B cell (primary cell): Measurements from ENCODE around the gene PRCC. TPM values are rescaled to one million over a fixed set of nuclear protein-coding genes. Genes with fewer than 3 reads are reported as not detected.

ENCODE experiments used
- ATAC-seq: fragments of 200-7000 bp; cut with Tn5 transposase; one replicate; pipeline ENCODE4 v1.10.0; 2021; ENCODE audit warnings: low read depth, mild to moderate bottlenecking, moderate number of reproducible peaks, moderate library complexity
- CTCF ChIA-PET: fragments of 350-600 bp; sonication (Branson Sonifier 250); formaldehyde crosslinking; loops from one replicate; lab custom pipeline; 2021; ENCODE audit warnings: antibody characterized with exemption, inconsistent platforms; lab: Charles Lee
- POLR2A ChIA-PET: fragments of 350-600 bp; sonication (Branson Sonifier 250); formaldehyde crosslinking; loops from one replicate; lab custom pipeline; 2021; ENCODE audit warnings: antibody characterized with exemption; lab: Charles Lee
- DNase-seq: peaks from one replicate; pipeline ENCODE4 v3.0.0; 2013
- H2AFZ ChIP-seq: 2 replicates; pipeline ENCODE4 v1.6.1; 2012; ENCODE audit warnings: mild to moderate bottlenecking, low read depth, low read length; ENCODE audit not compliant: insufficient read depth, poor library complexity, severe bottlenecking
- H3K27ac ChIP-seq, 2 donors: 1 replicate in 1 of 2; 2 replicates in 1 of 2; pipeline ENCODE4 v1.5.1; 2012 to 2013; ENCODE audit warnings: low read length in 2 of 2, mild to moderate bottlenecking in 2 of 2, moderate library complexity in 1 of 2
- H3K27me3 ChIP-seq, 4 experiments: fragments of 200-600 bp in 1 of 4; sonication (generic) in 1 of 4; replicated peaks in 1 of 4; 1 replicate in 2 of 4; 2 replicates in 2 of 4; pipeline versions ENCODE4 v1.6.1 to v1.7.0; 2013 to 2016; ENCODE audit warnings: low read length in 3 of 4, mild to moderate bottlenecking in 2 of 4, mixed read lengths in 1 of 4, moderate library complexity in 1 of 4; ENCODE audit not compliant: insufficient read depth in 4 of 4, control insufficient read depth in 3 of 4; ENCODE audit errors: control extremely low read depth in 1 of 4
- H3K36me3 ChIP-seq, 2 experiments: replicated peaks in 1 of 2; 1 replicate in 1 of 2; 2 replicates in 1 of 2; pipeline versions ENCODE4 v1.6.1 to v1.7.1; 2013; ENCODE audit warnings: low read length in 1 of 2; ENCODE audit not compliant: insufficient read depth in 2 of 2, control insufficient read depth in 1 of 2; ENCODE audit errors: control extremely low read depth in 1 of 2, extremely low read depth in 1 of 2
- H3K4me1 ChIP-seq, 2 donors: fragments of 200-600 bp in 1 of 2; sonication (generic) in 1 of 2; 1 replicate in 1 of 2; 2 replicates in 1 of 2; pipeline versions ENCODE4 v1.5.1 to v1.6.1; 2013 to 2017; ENCODE audit warnings: low read length in 2 of 2; ENCODE audit not compliant: control insufficient read depth in 2 of 2, insufficient read depth in 2 of 2
- H3K4me2 ChIP-seq: replicated peaks from 2 replicates; pipeline ENCODE3; 2012; ENCODE audit warnings: mild to moderate bottlenecking, low read depth, low read length; ENCODE audit not compliant: poor library complexity, severe bottlenecking
- H3K4me3 ChIP-seq, 5 experiments: fragments of 200-600 bp in 1 of 5; sonication (generic) in 1 of 5; 1 replicate in 3 of 5; 2 replicates in 2 of 5; pipeline versions ENCODE4 v1.5.1 to v1.7.0; 2011 to 2016; ENCODE audit warnings: low read length in 4 of 5, mild to moderate bottlenecking in 4 of 5, low read depth in 2 of 5, control low read depth in 1 of 5, moderate library complexity in 1 of 5; ENCODE audit not compliant: insufficient read depth in 1 of 5; ENCODE audit errors: control extremely low read depth in 1 of 5, extremely low read depth in 1 of 5
- H3K79me2 ChIP-seq: fragments of 200-600 bp; sonication (generic); one replicate; pipeline ENCODE4 v1.6.0; 2016; ENCODE audit warnings: low read length; ENCODE audit not compliant: control insufficient read depth, insufficient read depth
- H3K9ac ChIP-seq: fragments of 200-600 bp; sonication (generic); 2 replicates; pipeline ENCODE4 v1.6.1; 2017; ENCODE audit warnings: mild to moderate bottlenecking, low read length, moderate library complexity
- H3K9me3 ChIP-seq, 3 donors: one replicate each; pipeline versions ENCODE4 v1.6.1 to v1.7.1; 2013; ENCODE audit warnings: low read length in 2 of 3; ENCODE audit not compliant: control insufficient read depth in 2 of 3, insufficient read depth in 1 of 3; ENCODE audit errors: control extremely low read depth in 1 of 3
- H4K20me1 ChIP-seq: 2 replicates; pipeline ENCODE4 v1.6.0; 2012; ENCODE audit warnings: mild to moderate bottlenecking, low read length; ENCODE audit not compliant: insufficient read depth, control insufficient read depth, poor library complexity, severe bottlenecking
- H3K27ac Mint-ChIP-seq: one replicate; pipeline ENCODE4 v1.8.0; 2021; ENCODE audit warnings: mixed read lengths
- H3K27me3 Mint-ChIP-seq: one replicate; pipeline ENCODE4 v1.8.0; 2021; ENCODE audit warnings: mixed read lengths
- H3K4me1 Mint-ChIP-seq: one replicate; pipeline ENCODE4 v1.8.0; 2021; ENCODE audit warnings: mixed read lengths
- H3K4me3 Mint-ChIP-seq: one replicate; pipeline ENCODE4 v1.8.0; 2021; ENCODE audit warnings: mixed read lengths
- H3K9me3 Mint-ChIP-seq: one replicate; pipeline ENCODE4 v1.8.0; 2022; ENCODE audit warnings: mixed read lengths; ENCODE audit not compliant: insufficient read depth
- CTCF ChIP-seq: fragments of 200-600 bp; IDR thresholded peaks from one replicate; pipeline ENCODE4 v1.8.0; 2022; ENCODE audit warnings: antibody characterized with exemption, mild to moderate bottlenecking
- EZH2 ChIP-seq: IDR thresholded peaks from 2 replicates; pipeline ENCODE4 v1.6.1; 2012; ENCODE audit warnings: borderline replicate concordance, low read depth, mild to moderate bottlenecking, moderate library complexity, low read length; ENCODE audit not compliant: insufficient read depth, poor library complexity, severe bottlenecking
- whole genome bisulfite sequencing: methylation state at CpG from one replicate; pipeline ENCODE4 v1.1.5; 2013; ENCODE audit warnings: missing lambda C conversion rate; ENCODE audit not compliant: insufficient coverage; 5-methylcytosine and 5-hydroxymethylcytosine counted together
- intact Hi-C: fragments of 100-400 bp; cut with micrococcal nuclease; formaldehyde crosslinking; loops from one replicate; pipeline ENCODE4 v1.10.0; 2022
- polyA plus RNA-seq: library from polyadenylated mRNA; depleted of rRNA; stranded (reverse); fragments of >200 nt; gene quantifications from 2 replicates; pipeline ENCODE4 v1.2.3, GENCODE V29; 2012
- total RNA-seq, 2 donors: library from RNA; stranded (reverse); fragments of 120-200 nt in 1 of 2; gene quantifications; 1 replicate in 1 of 2; 2 replicates in 1 of 2; pipeline versions ENCODE4 v1.2.3 to v1.2.4, GENCODE V29; 2013 to 2022

The PRCC gene
- total and polyA plus RNA-seq, 2 donors (not counting 1 experiment from before 2014, with no cell fraction given), result 55.7 to 83.4 TPM

GRCh38 chr1:156749419-156750118 lies 17.8 kb upstream of the PRCC start:
- Mint-ChIP-seq H3K4me1 (peaks cover 69% of the 10 kb centered on the region), H3K27me3 (no peaks in the 10 kb centered on the region), H3K9me3 (no peaks in the 10 kb centered on the region), H3K27ac (peak overlapping the region; percentile 91), H3K4me3 (peak overlapping the region; percentile 93)
- no peak for DNase-seq
- Histone ChIP-seq H3K4me1 (peaks cover 53 to 64% of the 10 kb centered on the region in 2 donors), H3K4me3 (peak overlapping the region in 4 of 5 experiments; percentile 72 to 95 (median 90)), H2AFZ (no peak overlapping the region), H3K36me3 (peaks cover 0 to 6% of the 10 kb centered on the region in 2 experiments), H3K79me2 (peaks cover 67% of the 10 kb centered on the region), H3K27ac (peak overlapping the region; percentile 58 to 81), H3K27me3 (no peaks in the 10 kb centered on the region), H3K9ac (peak overlapping the region; percentile 78), H3K4me2 (peak overlapping the region; percentile 78), H3K9me3 (no peaks in the 10 kb centered on the region), H4K20me1 (peaks cover 16% of the 10 kb centered on the region)
- ATAC-seq, result no peak
- intact Hi-C loops, result loop anchor here (5.0 kb wide), 1 partner anchor 412 kb away; the partner anchor contains the start of genes CCT3 and TSACC
- ChIA-PET POLR2A (interaction anchor here (0.6 kb wide), 1 partner anchor 617 kb away, joined by 5 read pairs; no protein-coding TSS in a partner anchor), CTCF (interaction anchor here (3.2 kb wide), 1 partner anchor 23 kb away, joined by 24 read pairs; no protein-coding TSS in a partner anchor)
- TF ChIP-seq EZH2 (no peak), CTCF (no peak)
- 25% methylated on average over 3 of the region's 8 CpGs for WGBS
